Muscle of back (tissue), 10 donors: ENCODE measurements around the gene SP140L. TPM values are rescaled to one million over a fixed set of nuclear protein-coding genes. Genes with fewer than 3 reads are reported as not detected.

Experiments used
- polyA plus RNA-seq, 10 donors: library from polyadenylated mRNA; unstranded; fragments of 120-200 nt; gene quantifications; one replicate each; pipeline ENCODE4 v1.2.1, GENCODE V29; 2013; ENCODE audit not compliant: insufficient read length in 10 of 10

The SP140L gene
- polyA plus RNA-seq, 10 donors = 3.0 to 9.3 (median 5.5) TPM

Other genes with a start within 250 kb of the SP140L start
- gene SP110, start 107.2 kb upstream of the SP140L start, polyA plus RNA-seq = 10 to 100 TPM; 11.5 to 17.0 (median 12.9) TPM
- 1 to 10 TPM in 4 of 10 donors, under 1 TPM in 6; 0.38 to 2.7 (median 0.77) TPM for gene SP140, start 101.5 kb upstream of the SP140L start, polyA plus RNA-seq
- 10 to 100 TPM; 15.3 to 32.2 (median 21.3) TPM for gene SP100, start 89.0 kb downstream of the SP140L start, polyA plus RNA-seq